Endodermal cell (in vitro differentiated cells): Measurements from ENCODE around the gene KIAA1217. TPM values are rescaled to one million over a fixed set of nuclear protein-coding genes. Genes with fewer than 3 reads are reported as not detected.

Experiments used
- DNase-seq: peaks from one replicate; pipeline ENCODE4 v3.0.0-alpha.2; 2017
- H3K27ac ChIP-seq: 2 replicates; pipeline ENCODE4 v1.5.1; 2013; ENCODE audit warnings: mild to moderate bottlenecking, low read depth, low read length, moderate library complexity
- H3K27me3 ChIP-seq: 2 replicates; pipeline ENCODE4 v1.6.1; 2013; ENCODE audit warnings: mild to moderate bottlenecking, low read length, moderate library complexity; ENCODE audit not compliant: insufficient read depth, control insufficient read depth, poor library complexity, severe bottlenecking
- H3K36me3 ChIP-seq: 2 replicates; pipeline ENCODE4 v1.7.0; 2013; ENCODE audit warnings: mild to moderate bottlenecking, low read length, moderate library complexity; ENCODE audit not compliant: control insufficient read depth, insufficient read depth
- H3K4me1 ChIP-seq: one replicate; pipeline ENCODE4 v1.7.0; 2013; ENCODE audit warnings: low read length; ENCODE audit not compliant: control insufficient read depth, insufficient read depth
- H3K4me3 ChIP-seq: 2 replicates; pipeline ENCODE4 v1.5.1; 2013; ENCODE audit warnings: mild to moderate bottlenecking, low read length, moderate library complexity
- H3K9ac ChIP-seq: 2 replicates; pipeline ENCODE4 v1.6.1; 2013; ENCODE audit warnings: mild to moderate bottlenecking, low read length, moderate library complexity; ENCODE audit not compliant: poor library complexity, severe bottlenecking; ENCODE audit errors: extremely low read depth
- H3K9me3 ChIP-seq: 2 replicates; pipeline ENCODE4 v1.6.1; 2013; ENCODE audit warnings: mild to moderate bottlenecking, low read length, moderate library complexity; ENCODE audit not compliant: control insufficient read depth
- H3K27ac Mint-ChIP-seq: 2 replicates; pipeline ENCODE4 v1.8.0; 2020; ENCODE audit warnings: mixed read lengths
- H3K27me3 Mint-ChIP-seq: 2 replicates; pipeline ENCODE4 v1.8.0; 2021; ENCODE audit warnings: mild to moderate bottlenecking, mixed read lengths; ENCODE audit not compliant: insufficient read depth
- H3K36me3 Mint-ChIP-seq: 2 replicates; pipeline ENCODE4 v1.8.0; 2020; ENCODE audit warnings: low read depth, mixed read lengths
- H3K4me1 Mint-ChIP-seq: 2 replicates; pipeline ENCODE4 v1.8.0; 2020; ENCODE audit warnings: mixed read lengths
- H3K4me3 Mint-ChIP-seq: 2 replicates; pipeline ENCODE4 v1.8.0; 2020; ENCODE audit warnings: mild to moderate bottlenecking, moderate library complexity, mixed read lengths
- H3K9me3 Mint-ChIP-seq: 2 replicates; pipeline ENCODE4 v1.8.0; 2020; ENCODE audit warnings: mild to moderate bottlenecking, mixed read lengths
- WGBS, 2 experiments: methylation state at CpG; one replicate each; pipeline versions ENCODE4 v1.1.5 to v1.1.7; 2013; ENCODE audit warnings: missing lambda C conversion rate in 2 of 2, mixed read lengths in 1 of 2; ENCODE audit not compliant: insufficient coverage in 1 of 2, insufficient read length in 1 of 2; 5-methylcytosine and 5-hydroxymethylcytosine counted together
- total RNA-seq, 2 donors: library from RNA; stranded (reverse); fragmentation: NEBNext Ultra II Directional in 1 of 2; extraction: Animal tissue kit (Norgen Biotek cat#: 25700) in 1 of 2; gene quantifications; 2 replicates in 1 of 2; 3 replicates in 1 of 2; pipeline ENCODE4 v1.2.1, GENCODE V29; 2021
- TF ChIP-seq, protein P1 (sequence below): fragments of 200-600 bp; sonication (generic); conservative IDR thresholded peaks from 2 replicates; pipeline ENCODE4 v1.5.0; 2021; ENCODE audit warnings: antibody characterized with exemption, mild to moderate bottlenecking

The KIAA1217 gene
- total RNA-seq, 2 donors from 2014 or later: 25.4 to 27.2 TPM

GRCh38 chr10:24177636-24178035 is 31.3 kb upstream of the KIAA1217 start:
- peaks cover 35% of the 10 kb centered on the region for H3K9me3 Mint-ChIP-seq

GRCh38 chr10:24180891-24181290 is 28.0 kb upstream of the KIAA1217 start:
- peaks cover 8% of the 10 kb centered on the region for H3K9me3 ChIP-seq
- WGBS, 2 experiments: 84 to 100% methylated on average over 1 to 2 of the region's 2 CpGs
- no peaks in the 10 kb centered on the region for H3K4me1 Mint-ChIP-seq
- no peak overlapping the region for H3K27ac ChIP-seq
- H3K27me3 Mint-ChIP-seq: no peaks in the 10 kb centered on the region
- H3K36me3 ChIP-seq: no peaks in the 10 kb centered on the region
- no peak overlapping the region for H3K27ac Mint-ChIP-seq
- TF ChIP-seq, protein P1, sequence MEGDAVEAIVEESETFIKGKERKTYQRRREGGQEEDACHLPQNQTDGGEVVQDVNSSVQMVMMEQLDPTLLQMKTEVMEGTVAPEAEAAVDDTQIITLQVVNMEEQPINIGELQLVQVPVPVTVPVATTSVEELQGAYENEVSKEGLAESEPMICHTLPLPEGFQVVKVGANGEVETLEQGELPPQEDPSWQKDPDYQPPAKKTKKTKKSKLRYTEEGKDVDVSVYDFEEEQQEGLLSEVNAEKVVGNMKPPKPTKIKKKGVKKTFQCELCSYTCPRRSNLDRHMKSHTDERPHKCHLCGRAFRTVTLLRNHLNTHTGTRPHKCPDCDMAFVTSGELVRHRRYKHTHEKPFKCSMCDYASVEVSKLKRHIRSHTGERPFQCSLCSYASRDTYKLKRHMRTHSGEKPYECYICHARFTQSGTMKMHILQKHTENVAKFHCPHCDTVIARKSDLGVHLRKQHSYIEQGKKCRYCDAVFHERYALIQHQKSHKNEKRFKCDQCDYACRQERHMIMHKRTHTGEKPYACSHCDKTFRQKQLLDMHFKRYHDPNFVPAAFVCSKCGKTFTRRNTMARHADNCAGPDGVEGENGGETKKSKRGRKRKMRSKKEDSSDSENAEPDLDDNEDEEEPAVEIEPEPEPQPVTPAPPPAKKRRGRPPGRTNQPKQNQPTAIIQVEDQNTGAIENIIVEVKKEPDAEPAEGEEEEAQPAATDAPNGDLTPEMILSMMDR: no peak
- no peaks in the 10 kb centered on the region for H3K36me3 Mint-ChIP-seq
- peaks cover 25% of the 10 kb centered on the region for H3K9me3 Mint-ChIP-seq
- no peak overlapping the region for H3K4me3 Mint-ChIP-seq
- no peaks in the 10 kb centered on the region for H3K27me3 ChIP-seq
- H3K9ac ChIP-seq: no peak overlapping the region
- no peak for DNase-seq
- H3K4me3 ChIP-seq: no peak overlapping the region
- no peaks in the 10 kb centered on the region for H3K4me1 ChIP-seq

More at GRCh38 chr10:24177636-24178035, 31.3 kb upstream of the KIAA1217 start:
- Mint-ChIP-seq H3K27ac (no peak overlapping the region), H3K27me3 (no peaks in the 10 kb centered on the region), H3K36me3 (no peaks in the 10 kb centered on the region), H3K4me1 (no peaks in the 10 kb centered on the region), H3K4me3 (no peak overlapping the region)
- no peaks in the 10 kb centered on the region for H3K4me1 ChIP-seq
- H3K9me3 ChIP-seq: peaks cover 8% of the 10 kb centered on the region
- no peak overlapping the region for H3K9ac ChIP-seq
- TF ChIP-seq, protein P1: no peak
- H3K4me3 ChIP-seq: no peak overlapping the region
- no peak overlapping the region for H3K27ac ChIP-seq
- H3K27me3 ChIP-seq: no peaks in the 10 kb centered on the region
- no peaks in the 10 kb centered on the region for H3K36me3 ChIP-seq
- DNase-seq: no peak

DNA sequence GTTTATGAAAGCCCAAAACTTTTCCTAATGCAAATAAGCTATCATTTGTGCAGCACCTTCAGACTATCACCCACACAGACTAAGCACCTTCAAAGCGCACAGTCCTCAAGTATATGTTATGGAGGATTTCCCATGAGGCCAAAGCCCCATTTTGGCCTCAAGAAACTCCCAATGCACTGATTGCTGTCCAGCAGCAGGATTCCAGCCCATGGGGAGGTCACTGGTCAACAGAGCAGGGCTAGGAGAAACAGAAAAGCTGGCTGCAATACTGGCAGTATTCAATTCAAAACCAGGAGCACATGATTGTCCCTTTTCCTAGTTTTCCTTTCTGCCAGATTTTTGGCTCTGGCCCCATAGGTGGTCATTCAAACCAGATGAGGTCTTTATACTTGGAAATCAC is 24.5 kb upstream of the KIAA1217 start:
- Histone ChIP-seq H3K27me3 (no peaks in the 10 kb centered on the region), H3K9ac (no peak overlapping the region), H3K4me3 (no peak overlapping the region), H3K36me3 (no peaks in the 10 kb centered on the region), H3K9me3 (no peaks in the 10 kb centered on the region), H3K27ac (no peak overlapping the region), H3K4me1 (no peaks in the 10 kb centered on the region)
- DNase-seq: no peak
- WGBS, 2 experiments: 95% methylated on average over 1 of the region's 1 CpG; no CpG with 5 or more reads in 1 of the 2 experiments
- TF ChIP-seq, protein P1: no peak
- no peaks in the 10 kb centered on the region for H3K4me1 Mint-ChIP-seq
- no peaks in the 10 kb centered on the region for H3K27me3 Mint-ChIP-seq
- no peak overlapping the region for H3K4me3 Mint-ChIP-seq
- no peak overlapping the region for H3K27ac Mint-ChIP-seq
- no peaks in the 10 kb centered on the region for H3K36me3 Mint-ChIP-seq
- peaks cover under 1% of the 10 kb centered on the region for H3K9me3 Mint-ChIP-seq
